Measurements from ENCODE around the gene TIPIN.

- TF ChIP-seq CTCF (IDR thresholded peaks at IDR 0.05) (no peak), POLR2A (IDR thresholded peaks at IDR 0.05) (no peak), EP300 (IDR thresholded peaks at IDR 0.05) (no peak), POLR2AphosphoS5 (IDR thresholded peaks at IDR 0.05) (no peak)
These were observed 64.5 kb downstream of the TIPIN start for GRCh38 chr15:66291816-66292570.
